Heart right ventricle (tissue), 16 donors: ENCODE measurements around the gene TNFRSF14. TPM values are rescaled to one million over a fixed set of nuclear protein-coding genes. Genes with fewer than 3 reads are reported as not detected.

Experiments used
- ATAC-seq, 8 donors: fragments of 200-7000 bp; cut with Tn5 transposase; one replicate each; pipeline ENCODE4 v1.9.1; 2020; ENCODE audit warnings: mild to moderate bottlenecking in 8 of 8, moderate library complexity in 8 of 8, moderate number of reproducible peaks in 1 of 8
- DNase-seq, 2 donors: peaks; one replicate each; pipeline ENCODE4 v3.0.0-alpha.2; 2020
- H3K27ac ChIP-seq, 10 donors: fragments of 200-600 bp; sonication (generic) in 2 of 10; one replicate each; pipeline versions ENCODE4 v1.5.0 to v1.8.0; 2020 to 2022; ENCODE audit warnings: mild to moderate bottlenecking in 3 of 10
- H3K27me3 ChIP-seq, 7 donors: fragments of 200-600 bp; one replicate each; pipeline ENCODE4 v1.8.0; 2021 to 2022; ENCODE audit warnings: mild to moderate bottlenecking in 2 of 7
- H3K36me3 ChIP-seq, 9 donors: fragments of 200-600 bp; sonication (generic) in 1 of 9; one replicate each; pipeline versions ENCODE4 v1.5.0 to v1.8.0; 2020 to 2022; ENCODE audit warnings: mild to moderate bottlenecking in 2 of 9
- H3K4me1 ChIP-seq, 9 donors: fragments of 200-600 bp; sonication (generic) in 1 of 9; one replicate each; pipeline versions ENCODE4 v1.5.0 to v1.8.0; 2020 to 2022; ENCODE audit warnings: mild to moderate bottlenecking in 4 of 9
- H3K4me3 ChIP-seq, 10 donors: fragments of 200-600 bp; sonication (generic) in 2 of 10; one replicate each; pipeline versions ENCODE4 v1.5.0 to v1.8.0; 2020 to 2022; ENCODE audit warnings: mild to moderate bottlenecking in 7 of 10, moderate library complexity in 2 of 10
- H3K9me3 ChIP-seq, 11 donors: fragments of 200-600 bp in 10 of 11; sonication (generic) in 2 of 11; one replicate each; pipeline versions ENCODE4 v1.5.0 to v1.8.0; 2013 to 2022; ENCODE audit warnings: mild to moderate bottlenecking in 2 of 11, control low read depth in 1 of 11, moderate library complexity in 1 of 11
- CTCF ChIP-seq, 9 donors: fragments of 200-600 bp; sonication (generic) in 2 of 9; IDR thresholded peaks; one replicate each; pipeline versions ENCODE4 v1.5.0 to v1.8.0; 2021 to 2022; ENCODE audit warnings: antibody characterized with exemption in 9 of 9, mild to moderate bottlenecking in 5 of 9, moderate library complexity in 1 of 9
- WGBS, 2 donors: extraction: QIAGEN DNeasy Blood & Tissue Kit; methylation state at CpG; one replicate each; pipeline ENCODE4 v1.1.7; 2013; ENCODE audit warnings: inconsistent platforms in 1 of 2; 5-methylcytosine and 5-hydroxymethylcytosine counted together
- intact Hi-C, 10 donors: fragments of 100-400 bp; cut with DNase I; formaldehyde crosslinking; loops; one replicate each; pipeline versions ENCODE4 v1.11.1 to v1.14.2; 2022
- polyA plus RNA-seq, 2 donors: library from polyadenylated mRNA; stranded (reverse); fragments of 200-250 nt; gene quantifications; one replicate each; pipeline ENCODE4 v1.2.3, GENCODE V29; 2013
- total RNA-seq, 10 donors: library from RNA; stranded (reverse); fragmentation: NEBNext Ultra II Directional in 3 of 10; extraction: Animal tissue kit (Norgen Biotek cat#: 25700) in 3 of 10; gene quantifications; one replicate each; pipeline versions ENCODE4 v1.2.1 to v1.2.4, GENCODE V29; 2021 to 2023
- donor health status: Arrhythmogenic right ventricular cardiomyopathy.
- donor health status: ischemic (EF 13 %, LVEDD 7.1; RV severe dilation, severe dysfunction).
- donor health status: healthy with polysubstance abuse.
- donor health status: DM: no; HTN: yes; CAD: no.
- donor health status: DM: no; HTN: no; CAD: no.
- donor health status: ischemic (EF 25% LVEDD 6.9; RV normal size, moderate dysfunction).
- donor health status: ischemic (EF 25% LVEDD 5.7; RV mildly dilated, moderate dysfunction).
- donor health status: healthy.
- donor health status: DM: yes; HTN: yes; CAD: no.
- donor health status: Ischemic cardiomyopathy.
- donor health status: ischemic (EF 35%, LVEDD 5.7; RV mildly dilated, moderate dysfunction).
- donor health status: nonischemic (EF 11% LVEDD 7.7; RV severe dilation, severe dysfunction).
- donor health status: DM: yes; HTN: yes; CAD: no.
- donor health status: PGD.
- donor health status: ischemic (EF 29% LVEDD 5.4; RV normal size, mild dysfunction).
- donor health status: nonischemic (EF 23%, LVEDD 6.1; RV moderate dilation, normal function).

TNFRSF14 gene
- total and polyA plus RNA-seq, 12 donors = 7.5 to 59.6 (median 14.7) TPM

- no peak for TF ChIP-seq CTCF (IDR thresholded peaks at IDR 0.05)
- no peak overlapping the region for H3K27ac ChIP-seq
- intact Hi-C loops = no loop called here
- H3K36me3 ChIP-seq = no peaks in the 10 kb centered on the region
- H3K27me3 ChIP-seq = peaks cover 0 to 39% (median 9%) of the 10 kb centered on the region in 7 donors
- no peak overlapping the region for H3K4me3 ChIP-seq
- ATAC-seq (no peak), DNase-seq (no peak)
- H3K4me1 ChIP-seq = peaks cover 0 to 21% (median 5%) of the 10 kb centered on the region in 9 donors
- WGBS, 2 donors = 79 to 84% methylated on average over 25 of the region's 25 CpGs
- peaks cover 0 to 25% (median 4%) of the 10 kb centered on the region in 11 donors for H3K9me3 ChIP-seq
These were observed 47.5 kb downstream of the TNFRSF14 start for GRCh38 chr1:2603521-2604155.

GRCh38 chr1:2604156-2604843 is 48.1 kb downstream of the TNFRSF14 start:
- H3K27me3 ChIP-seq = peaks cover 0 to 42% (median 9%) of the 10 kb centered on the region in 7 donors
- H3K36me3 ChIP-seq = no peaks in the 10 kb centered on the region
- H3K4me3 ChIP-seq = no peak overlapping the region
- H3K27ac ChIP-seq = no peak overlapping the region
- peaks cover 0 to 19% (median 0%) of the 10 kb centered on the region in 11 donors for H3K9me3 ChIP-seq
- no peak for ATAC-seq
- DNase-seq = no peak
- WGBS, 2 donors = 83% methylated on average over 19 of the region's 19 CpGs
- no peak for TF ChIP-seq CTCF (IDR thresholded peaks at IDR 0.05)
- intact Hi-C loops = no loop called here
- peaks cover 0 to 21% (median 5%) of the 10 kb centered on the region in 9 donors for H3K4me1 ChIP-seq

GRCh38 chr1:2604844-2605508 is 48.8 kb downstream of the TNFRSF14 start:
- Histone ChIP-seq H3K27ac (no peak overlapping the region), H3K27me3 (peaks cover 0 to 49% (median 9%) of the 10 kb centered on the region in 7 donors), H3K36me3 (no peaks in the 10 kb centered on the region), H3K4me3 (no peak overlapping the region), H3K9me3 (peaks cover 0 to 12% (median 0%) of the 10 kb centered on the region in 11 donors), H3K4me1 (peaks cover 0 to 21% (median 5%) of the 10 kb centered on the region in 9 donors)
- no peak for TF ChIP-seq CTCF (IDR thresholded peaks at IDR 0.05)
- intact Hi-C loops = no loop called here
- no peak for ATAC-seq
- WGBS, 2 donors = 70 to 74% methylated on average over 14 of the region's 14 CpGs
- DNase-seq = no peak
